ENCODE data around the gene CTAG1A.
"Not testable (repeated sequence)": the region's sequence is repeated elsewhere in the genome, so short reads cannot be mapped to it uniquely, and the experiment has no call there.

CTAG1A gene

GRCh38 chrX:154570361-154570760 is 14.6 kb upstream of the CTAG1A start:
- in situ Hi-C loops (cut with HindIII; ENCODE audit: low sequenced_read_pairs): not testable (repeated sequence)

- in situ Hi-C loops (cut with HindIII; ENCODE audit: low sequenced_read_pairs): not testable (repeated sequence)
These were observed 11.9 kb upstream of the CTAG1A start for GRCh38 chrX:154573061-154573460.

- in situ Hi-C loops (cut with HindIII; ENCODE audit: low sequenced_read_pairs): not testable (repeated sequence)
These were observed 9.9 kb upstream of the CTAG1A start for GRCh38 chrX:154575076-154575475.

GRCh38 chrX:154582994-154583393 is 1.9 kb upstream of the CTAG1A start:
- in situ Hi-C loops (cut with HindIII; ENCODE audit: low sequenced_read_pairs): not testable (repeated sequence)

GRCh38 chrX:154590415-154590814 is 5.5 kb downstream of the CTAG1A start:
- in situ Hi-C loops (cut with HindIII; ENCODE audit: low sequenced_read_pairs): not testable (repeated sequence)

- in situ Hi-C loops (cut with HindIII; ENCODE audit: low sequenced_read_pairs): no loop called here
These were observed 7.6 kb downstream of the CTAG1A start for GRCh38 chrX:154592505-154592904.

GRCh38 chrX:154593201-154593600 is 8.3 kb downstream of the CTAG1A start:
- in situ Hi-C loops (cut with HindIII; ENCODE audit: low sequenced_read_pairs): no loop called here

- in situ Hi-C loops (cut with HindIII; ENCODE audit: low sequenced_read_pairs): no loop called here
These were observed 9.6 kb downstream of the CTAG1A start for GRCh38 chrX:154594491-154594890.

GRCh38 chrX:154595559-154596249 is 10.8 kb downstream of the CTAG1A start:
- in situ Hi-C loops (cut with HindIII; ENCODE audit: low sequenced_read_pairs): no loop called here

GRCh38 chrX:154596290-154596929 is 11.5 kb downstream of the CTAG1A start:
- in situ Hi-C loops (cut with HindIII; ENCODE audit: low sequenced_read_pairs): no loop called here

GRCh38 chrX:154597221-154597620 is 12.3 kb downstream of the CTAG1A start:
- in situ Hi-C loops (cut with HindIII; ENCODE audit: low sequenced_read_pairs): no loop called here

GRCh38 chrX:154598656-154599055 is 13.7 kb downstream of the CTAG1A start:
- in situ Hi-C loops (cut with HindIII; ENCODE audit: low sequenced_read_pairs): no loop called here

- in situ Hi-C loops (cut with HindIII; ENCODE audit: low sequenced_read_pairs): no loop called here
These were observed 14.6 kb downstream of the CTAG1A start for GRCh38 chrX:154599531-154599930.

- in situ Hi-C loops (cut with HindIII; ENCODE audit: low sequenced_read_pairs): no loop called here
These were observed 15.9 kb downstream of the CTAG1A start for GRCh38 chrX:154600759-154601374.

GRCh38 chrX:154602226-154602625 is 17.3 kb downstream of the CTAG1A start:
- in situ Hi-C loops (cut with HindIII; ENCODE audit: low sequenced_read_pairs): no loop called here

- in situ Hi-C loops (cut with HindIII; ENCODE audit: low sequenced_read_pairs): no loop called here
These were observed 18.0 kb downstream of the CTAG1A start for GRCh38 chrX:154602766-154603437.

GRCh38 chrX:154603438-154604430 is 18.8 kb downstream of the CTAG1A start:
- in situ Hi-C loops (cut with HindIII; ENCODE audit: low sequenced_read_pairs): no loop called here

GRCh38 chrX:154605566-154605965 is 20.6 kb downstream of the CTAG1A start:
- in situ Hi-C loops (cut with HindIII; ENCODE audit: low sequenced_read_pairs): no loop called here

- in situ Hi-C loops (cut with HindIII; ENCODE audit: low sequenced_read_pairs): no loop called here
These were observed 22.4 kb downstream of the CTAG1A start for GRCh38 chrX:154607370-154607769.

- in situ Hi-C loops (cut with HindIII; ENCODE audit: low sequenced_read_pairs): not testable (repeated sequence)
These were observed 23.0 kb downstream of the CTAG1A start for GRCh38 chrX:154607976-154608375.
